Mucosa of rectum (tissue), 2 donors: Measurements from ENCODE around the gene SLC45A1.

Experiments used
- H3K27ac ChIP-seq, 2 donors: one replicate each; pipeline ENCODE4 v1.7.0; 2013; ENCODE audit warnings: inconsistent platforms in 2 of 2, low read depth in 2 of 2, low read length in 2 of 2
- H3K27me3 ChIP-seq, 2 donors: one replicate each; pipeline ENCODE4 v1.7.0; 2013; ENCODE audit warnings: low read length in 2 of 2; ENCODE audit not compliant: control insufficient read depth in 2 of 2, insufficient read depth in 2 of 2
- H3K36me3 ChIP-seq, 2 donors: one replicate each; pipeline ENCODE4 v1.7.0; 2013; ENCODE audit warnings: low read length in 2 of 2; ENCODE audit not compliant: control insufficient read depth in 2 of 2, insufficient read depth in 2 of 2
- H3K4me1 ChIP-seq, 2 donors: one replicate each; pipeline ENCODE4 v1.7.0; 2013; ENCODE audit warnings: low read length in 2 of 2, mild to moderate bottlenecking in 1 of 2; ENCODE audit not compliant: control insufficient read depth in 2 of 2, insufficient read depth in 2 of 2
- H3K4me3 ChIP-seq, 2 donors: one replicate each; pipeline ENCODE4 v1.7.0; 2013; ENCODE audit warnings: low read length in 2 of 2
- H3K9ac ChIP-seq, 2 donors: one replicate each; pipeline ENCODE4 v1.7.0; 2013; ENCODE audit warnings: low read length in 2 of 2, low read depth in 1 of 2, mild to moderate bottlenecking in 1 of 2
- H3K9me3 ChIP-seq, 2 donors: one replicate each; pipeline ENCODE4 v1.7.0; 2013; ENCODE audit warnings: low read length in 2 of 2; ENCODE audit not compliant: control insufficient read depth in 2 of 2
- donor health status: healthy.
- donor health status: Normal muscosa, but diverticular disease.

Gene SLC45A1

GRCh38 chr1:8359617-8360481, 41.9 kb downstream of the SLC45A1 start:
- no peak overlapping the region for H3K27ac ChIP-seq
- H3K27me3 ChIP-seq: no peaks in the 10 kb centered on the region
- H3K4me3 ChIP-seq: no peak overlapping the region
- no peaks in the 10 kb centered on the region for H3K9me3 ChIP-seq
- peaks cover 0 to 3% of the 10 kb centered on the region in 2 donors for H3K4me1 ChIP-seq
- H3K36me3 ChIP-seq: peaks cover 84% of the 10 kb centered on the region in 2 donors
- H3K9ac ChIP-seq: no peak overlapping the region

- Histone ChIP-seq H3K4me3 (no peak overlapping the region), H3K4me1 (peaks cover 0 to 3% of the 10 kb centered on the region in 2 donors), H3K27me3 (no peaks in the 10 kb centered on the region), H3K27ac (no peak overlapping the region), H3K9me3 (no peaks in the 10 kb centered on the region), H3K9ac (no peak overlapping the region), H3K36me3 (peaks cover 83% of the 10 kb centered on the region in 2 donors)
Measured at GRCh38 chr1:8360493-8361197, 42.7 kb downstream of the SLC45A1 start.

- no peaks in the 10 kb centered on the region for H3K9me3 ChIP-seq
- no peaks in the 10 kb centered on the region for H3K27me3 ChIP-seq
- no peak overlapping the region for H3K4me3 ChIP-seq
- H3K9ac ChIP-seq: no peak overlapping the region
- H3K27ac ChIP-seq: no peak overlapping the region
- peaks cover 83% of the 10 kb centered on the region in 2 donors for H3K36me3 ChIP-seq
- H3K4me1 ChIP-seq: peaks cover 0 to 3% of the 10 kb centered on the region in 2 donors
Measured at GRCh38 chr1:8361198-8361849, 43.4 kb downstream of the SLC45A1 start.

GRCh38 chr1:8362701-8363101, 44.8 kb downstream of the SLC45A1 start:
- H3K4me3 ChIP-seq: no peak overlapping the region
- no peaks in the 10 kb centered on the region for H3K27me3 ChIP-seq
- no peaks in the 10 kb centered on the region for H3K9me3 ChIP-seq
- H3K4me1 ChIP-seq: peaks cover 0 to 3% of the 10 kb centered on the region in 2 donors
- H3K9ac ChIP-seq: no peak overlapping the region
- no peak overlapping the region for H3K27ac ChIP-seq
- peaks cover 72 to 73% of the 10 kb centered on the region in 2 donors for H3K36me3 ChIP-seq

GRCh38 chr1:8363186-8363766, 45.4 kb downstream of the SLC45A1 start:
- Histone ChIP-seq H3K27ac (peak overlapping the region in 1 of 2 donors; percentile 43), H3K9me3 (no peaks in the 10 kb centered on the region), H3K4me1 (peaks cover 0 to 3% of the 10 kb centered on the region in 2 donors), H3K4me3 (no peak overlapping the region), H3K36me3 (peaks cover 66 to 68% of the 10 kb centered on the region in 2 donors), H3K27me3 (no peaks in the 10 kb centered on the region), H3K9ac (no peak overlapping the region)

GRCh38 chr1:8363767-8364301, 45.9 kb downstream of the SLC45A1 start:
- H3K9ac ChIP-seq: no peak overlapping the region
- no peak overlapping the region for H3K4me3 ChIP-seq
- no peaks in the 10 kb centered on the region for H3K9me3 ChIP-seq
- no peaks in the 10 kb centered on the region for H3K27me3 ChIP-seq
- peak overlapping the region in 1 of 2 donors; percentile 43 for H3K27ac ChIP-seq
- H3K4me1 ChIP-seq: peaks cover 0 to 3% of the 10 kb centered on the region in 2 donors
- peaks cover 60 to 63% of the 10 kb centered on the region in 2 donors for H3K36me3 ChIP-seq

- H3K4me3 ChIP-seq: no peak overlapping the region
- no peak overlapping the region for H3K9ac ChIP-seq
- H3K27ac ChIP-seq: no peak overlapping the region
- H3K4me1 ChIP-seq: peaks cover 0 to 3% of the 10 kb centered on the region in 2 donors
- peaks cover 52 to 54% of the 10 kb centered on the region in 2 donors for H3K36me3 ChIP-seq
- no peaks in the 10 kb centered on the region for H3K27me3 ChIP-seq
- H3K9me3 ChIP-seq: no peaks in the 10 kb centered on the region
Measured at GRCh38 chr1:8364528-8365442, 46.9 kb downstream of the SLC45A1 start.

- no peak overlapping the region for H3K27ac ChIP-seq
- no peaks in the 10 kb centered on the region for H3K27me3 ChIP-seq
Measured at GRCh38 chr1:8365661-8366362, 47.9 kb downstream of the SLC45A1 start.

More at GRCh38 chr1:8365661-8366362, 47.9 kb downstream of the SLC45A1 start:
- Histone ChIP-seq H3K4me3 (no peak overlapping the region), H3K36me3 (peaks cover 47 to 61% of the 10 kb centered on the region in 2 donors), H3K4me1 (peaks cover 0 to 3% of the 10 kb centered on the region in 2 donors), H3K9ac (no peak overlapping the region), H3K9me3 (no peaks in the 10 kb centered on the region)
